Measurements from ENCODE around the gene ATP23. TPM values are rescaled to one million over a fixed set of nuclear protein-coding genes. Genes with fewer than 3 reads are reported as not detected.

Gene ATP23
- total and polyA plus RNA-seq, 2 donors (not counting 3 experiments of a cell fraction or from before 2014, with no cell fraction given) = 5.9 to 9.0 TPM

- Histone ChIP-seq H3K4me2 (ENCODE audit: insufficient read depth, low read length) (peak overlapping the region; percentile 74), H3K79me2 (ENCODE audit: control insufficient read depth, insufficient read depth, low read length) (no peaks in the 10 kb centered on the region), H3K9me1 (replicated peaks; ENCODE audit: control insufficient read depth, extremely low read depth, insufficient read depth, low read length) (no peaks in the 10 kb centered on the region), H3K36me3 (ENCODE audit: control insufficient read depth in 2 of 2, extremely low read depth in 1 of 2, insufficient read depth in 2 of 2, low read length in 2 of 2) (no peaks in the 10 kb centered on the region), H3K4me3 (replicated peaks in 1 of 3; ENCODE audit: insufficient read depth in 1 of 3, low read depth in 1 of 3, low read length in 3 of 3) (no peak overlapping the region), H4K20me1 (replicated peaks; ENCODE audit: control insufficient read depth, extremely low read depth, insufficient read depth, low read length) (no peaks in the 10 kb centered on the region), H3K9me3 (replicated peaks; ENCODE audit: control insufficient read depth, insufficient read depth, low read length) (no peaks in the 10 kb centered on the region), H2AFZ (ENCODE audit: low read depth, low read length) (peak overlapping the region; percentile 99), H3K4me1 (ENCODE audit: control insufficient read depth, extremely low read depth, insufficient read depth, low read length) (peaks cover 14% of the 10 kb centered on the region), H3K9ac (replicated peaks; ENCODE audit: extremely low read depth, insufficient read depth, low read length) (no peak overlapping the region), H3K27ac (ENCODE audit: insufficient read depth, low read depth, low read length) (no peak overlapping the region), H3K27me3 (ENCODE audit: control insufficient read depth in 2 of 2, insufficient read depth in 2 of 2, low read length in 2 of 2) (no peaks in the 10 kb centered on the region)
- dilution Hi-C loops (cut with MboI; ENCODE audit: extremely low pct_ligation_motif_present, low sequenced_read_pairs) (no loop called here), intact Hi-C loops (cut with micrococcal nuclease) (no loop called here)
- DNase-seq (ENCODE audit: low read depth, low spot score) (no peak), FAIRE-seq (no peak)
- no TSS peak for BruUV-seq (replicated peaks)
- no peak for TF ChIP-seq GATA2 (IDR thresholded peaks at IDR 0.05; ENCODE audit: insufficient read depth, insufficient read length, low read depth, low read length)
- TF ChIP-seq JUN (IDR thresholded peaks at IDR 0.05; ENCODE audit: borderline replicate concordance, insufficient read depth, insufficient read length, low read depth) = no peak
- TF ChIP-seq MYC (IDR thresholded peaks at IDR 0.05; ENCODE audit: low read depth, low read length) = no peak
- TF ChIP-seq FOS (IDR thresholded peaks at IDR 0.05; ENCODE audit: borderline replicate concordance, insufficient read depth, low read length) = no peak
- no peak for TF ChIP-seq POLR2AphosphoS5 (IDR thresholded peaks at IDR 0.05; ENCODE audit: insufficient read depth, low read depth, low read length)
- TF ChIP-seq, protein P1, sequence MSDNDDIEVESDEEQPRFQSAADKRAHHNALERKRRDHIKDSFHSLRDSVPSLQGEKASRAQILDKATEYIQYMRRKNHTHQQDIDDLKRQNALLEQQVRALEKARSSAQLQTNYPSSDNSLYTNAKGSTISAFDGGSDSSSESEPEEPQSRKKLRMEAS (IDR thresholded peaks at IDR 0.05; ENCODE audit: insufficient read depth, insufficient read length) = no peak
- TF ChIP-seq, protein P2, sequence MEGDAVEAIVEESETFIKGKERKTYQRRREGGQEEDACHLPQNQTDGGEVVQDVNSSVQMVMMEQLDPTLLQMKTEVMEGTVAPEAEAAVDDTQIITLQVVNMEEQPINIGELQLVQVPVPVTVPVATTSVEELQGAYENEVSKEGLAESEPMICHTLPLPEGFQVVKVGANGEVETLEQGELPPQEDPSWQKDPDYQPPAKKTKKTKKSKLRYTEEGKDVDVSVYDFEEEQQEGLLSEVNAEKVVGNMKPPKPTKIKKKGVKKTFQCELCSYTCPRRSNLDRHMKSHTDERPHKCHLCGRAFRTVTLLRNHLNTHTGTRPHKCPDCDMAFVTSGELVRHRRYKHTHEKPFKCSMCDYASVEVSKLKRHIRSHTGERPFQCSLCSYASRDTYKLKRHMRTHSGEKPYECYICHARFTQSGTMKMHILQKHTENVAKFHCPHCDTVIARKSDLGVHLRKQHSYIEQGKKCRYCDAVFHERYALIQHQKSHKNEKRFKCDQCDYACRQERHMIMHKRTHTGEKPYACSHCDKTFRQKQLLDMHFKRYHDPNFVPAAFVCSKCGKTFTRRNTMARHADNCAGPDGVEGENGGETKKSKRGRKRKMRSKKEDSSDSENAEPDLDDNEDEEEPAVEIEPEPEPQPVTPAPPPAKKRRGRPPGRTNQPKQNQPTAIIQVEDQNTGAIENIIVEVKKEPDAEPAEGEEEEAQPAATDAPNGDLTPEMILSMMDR (IDR thresholded peaks at IDR 0.05; ENCODE audit: extremely low read depth in 1 of 2, insufficient read depth in 1 of 2, low read depth in 1 of 2, low read length in 2 of 2) = no peak
- TF ChIP-seq EZH2 (IDR thresholded peaks at IDR 0.05; ENCODE audit: borderline replicate concordance, low read depth, low read length, severe bottlenecking) = no peak
- no peak for TF ChIP-seq POLR2A (IDR thresholded peaks at IDR 0.05; ENCODE audit: low read depth, low read length)
- POLR2A ChIA-PET = interaction anchor here (1.1 kb wide), 1 partner anchor 44 kb away, joined by 4 read pairs; no protein-coding TSS in a partner anchor
- CTCF ChIA-PET = interaction anchor here (0.6 to 1.0 kb wide), 3 partner anchors 115 to 1225 kb away, joined by 3 read pairs; no protein-coding TSS in a partner anchor
These were observed 1.1 kb upstream of the ATP23 start for GRCh38 chr12:57940052-57940914.

Data from endothelial cell of umbilical vein (primary cell).